D341Med (cell line): ENCODE results near the gene HNF1B.

Source experiments
- DNase-seq: peaks from one replicate; pipeline ENCODE4 v3.0.0; 2012; ENCODE audit warnings: low spot score

Gene HNF1B

GRCh38 chr17:37735165-37735564, 9.7 kb downstream of the HNF1B start:
- no peak for DNase-seq

GRCh38 chr17:37732316-37732715, 12.5 kb downstream of the HNF1B start:
- DNase-seq, result no peak

DNA sequence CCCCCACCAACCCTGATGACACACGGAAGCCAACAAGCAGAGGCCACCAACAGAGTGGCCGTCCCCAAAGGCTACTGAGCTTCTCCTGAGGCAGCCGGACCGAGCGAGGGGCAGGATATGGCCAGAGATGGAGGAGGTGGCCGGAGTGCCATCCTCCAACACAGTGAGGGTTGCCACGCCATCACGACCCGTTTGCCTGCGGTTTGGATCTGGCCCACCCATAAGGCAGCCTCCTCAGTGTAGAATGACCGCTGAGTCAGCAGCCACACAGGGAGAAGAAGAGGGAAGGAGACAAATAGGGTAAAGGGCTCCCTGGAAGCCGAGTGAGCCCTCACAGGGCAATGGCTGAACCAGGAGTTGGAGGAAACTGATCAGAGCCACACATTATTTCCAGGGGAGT, 13.8 kb downstream of the HNF1B start:
- DNase-seq, result no peak

DNA sequence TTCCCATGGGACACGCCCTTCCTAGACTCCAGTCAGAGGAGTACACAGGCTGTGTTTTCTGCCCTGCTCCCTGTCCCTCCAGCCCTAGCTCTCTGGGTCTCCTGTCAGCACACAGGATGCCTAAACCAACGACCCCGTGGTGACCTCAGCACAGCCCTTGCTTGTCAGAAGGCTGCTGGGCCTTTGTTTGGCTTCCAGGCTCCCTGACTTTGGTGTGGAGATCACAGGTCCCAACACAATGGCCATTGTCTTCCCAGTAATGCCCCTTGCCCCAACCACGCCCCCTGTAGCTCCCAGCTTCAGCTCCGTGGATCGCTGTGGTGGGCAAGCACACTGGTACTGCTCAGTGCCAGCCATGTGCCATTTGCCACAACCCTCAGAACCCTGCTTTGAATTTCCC, 15.0 kb downstream of the HNF1B start:
- no peak for DNase-seq

GRCh38 chr17:37726891-37727675, 17.8 kb downstream of the HNF1B start:
- no peak for DNase-seq

- DNase-seq, result no peak
Measured at GRCh38 chr17:37726248-37726647, 18.6 kb downstream of the HNF1B start.

DNA sequence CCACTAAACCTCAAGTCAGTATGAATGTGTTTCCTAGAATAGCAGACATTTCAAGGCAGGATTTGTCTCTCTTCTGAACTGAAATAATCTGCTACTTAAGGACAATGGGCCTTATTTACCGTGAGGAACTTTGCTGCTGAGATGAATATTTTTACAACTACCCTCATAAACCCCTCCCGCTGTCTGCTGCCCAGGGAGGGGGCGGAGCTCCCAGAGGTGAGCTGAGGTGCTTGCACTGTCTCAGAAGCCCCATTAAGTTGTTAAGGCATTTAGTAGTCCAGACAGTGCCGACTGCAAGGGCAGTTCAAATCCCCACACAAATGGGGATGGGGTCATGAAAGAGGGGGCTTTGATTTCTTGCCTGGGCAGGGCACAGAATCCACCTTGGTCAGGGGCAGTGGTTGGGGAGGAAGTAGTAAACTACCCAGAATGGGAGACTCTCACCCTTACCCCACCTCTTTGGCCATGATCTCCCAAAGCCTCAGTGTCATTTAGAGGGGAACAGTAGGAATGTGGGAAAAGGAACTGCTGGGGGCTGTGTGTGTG, 19.2 kb downstream of the HNF1B start:
- DNase-seq, result no peak

GRCh38 chr17:37725021-37725595, 19.8 kb downstream of the HNF1B start:
- DNase-seq, result no peak

DNA sequence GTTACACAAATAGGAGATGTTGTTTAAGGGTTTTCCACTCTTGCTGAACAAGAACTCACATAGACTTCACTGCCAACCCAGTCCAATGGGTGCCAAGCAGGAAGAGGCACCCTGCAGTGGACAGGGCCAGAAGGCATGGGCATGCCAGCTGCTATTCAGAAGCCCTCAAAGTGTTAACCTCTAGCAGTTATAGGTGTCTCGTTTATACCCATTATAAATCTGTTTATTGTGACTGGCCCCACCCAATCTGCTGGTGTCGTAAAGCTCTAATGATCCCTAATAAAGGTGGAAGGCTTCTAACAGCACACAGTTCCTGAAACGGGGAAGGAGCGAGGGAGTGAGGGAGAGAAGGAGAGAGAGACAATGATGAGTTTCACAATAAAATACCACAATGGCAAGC, 23.9 kb downstream of the HNF1B start:
- no peak for DNase-seq

DNA sequence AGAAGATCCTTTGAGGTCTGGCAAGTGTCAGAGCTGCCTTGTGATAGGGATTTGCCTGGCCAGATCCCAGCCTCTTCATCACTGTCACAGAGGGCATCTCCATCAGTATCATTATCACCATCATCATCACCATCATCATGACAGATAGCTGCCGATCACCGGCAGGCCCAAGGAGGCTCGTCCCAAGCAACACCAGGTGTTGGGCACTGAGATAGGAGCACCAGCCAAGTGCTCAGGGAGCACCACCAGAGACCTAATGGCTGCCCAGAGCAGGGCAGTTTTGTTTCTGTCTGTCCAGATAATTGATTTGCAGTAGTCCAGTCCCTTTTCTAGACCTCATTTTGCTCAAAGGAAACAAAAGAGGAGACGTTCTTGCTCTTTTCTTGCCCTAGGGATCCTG, 25.0 kb downstream of the HNF1B start:
- no peak for DNase-seq

DNA sequence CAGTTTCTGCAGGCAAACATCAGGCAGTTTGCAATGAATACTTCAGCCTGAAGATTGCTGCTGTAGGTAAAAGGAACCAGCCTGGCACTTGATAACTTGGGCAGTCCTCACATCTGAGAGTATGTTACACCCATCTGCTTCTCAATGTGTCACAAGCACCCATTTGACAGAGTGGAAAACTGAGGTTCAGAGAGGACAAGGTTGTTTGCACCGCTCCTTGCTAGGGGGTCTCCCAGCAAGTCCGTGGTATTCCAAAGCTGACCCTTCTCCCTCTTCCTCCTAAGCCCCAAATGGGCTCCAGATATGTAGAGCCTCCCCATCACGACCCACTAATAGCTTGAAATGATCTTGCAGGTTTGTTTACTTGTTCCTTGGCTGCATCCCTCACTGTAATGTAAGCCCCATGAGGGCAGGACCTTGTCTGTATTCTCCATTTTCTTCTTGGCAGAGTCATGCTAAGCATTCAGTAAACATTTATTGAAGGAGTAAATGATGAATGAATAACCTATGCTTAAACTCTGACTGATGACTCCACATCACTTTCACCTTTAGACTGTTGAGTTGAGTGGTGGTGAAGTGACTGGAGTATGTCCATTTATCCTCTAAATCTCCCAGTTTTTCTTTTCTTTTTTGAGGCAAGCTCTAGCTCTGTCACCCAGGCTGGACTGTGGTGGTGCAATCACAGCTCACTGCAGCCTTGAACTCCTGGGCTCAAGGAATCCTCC, 26.4 kb downstream of the HNF1B start:
- no peak for DNase-seq

DNA sequence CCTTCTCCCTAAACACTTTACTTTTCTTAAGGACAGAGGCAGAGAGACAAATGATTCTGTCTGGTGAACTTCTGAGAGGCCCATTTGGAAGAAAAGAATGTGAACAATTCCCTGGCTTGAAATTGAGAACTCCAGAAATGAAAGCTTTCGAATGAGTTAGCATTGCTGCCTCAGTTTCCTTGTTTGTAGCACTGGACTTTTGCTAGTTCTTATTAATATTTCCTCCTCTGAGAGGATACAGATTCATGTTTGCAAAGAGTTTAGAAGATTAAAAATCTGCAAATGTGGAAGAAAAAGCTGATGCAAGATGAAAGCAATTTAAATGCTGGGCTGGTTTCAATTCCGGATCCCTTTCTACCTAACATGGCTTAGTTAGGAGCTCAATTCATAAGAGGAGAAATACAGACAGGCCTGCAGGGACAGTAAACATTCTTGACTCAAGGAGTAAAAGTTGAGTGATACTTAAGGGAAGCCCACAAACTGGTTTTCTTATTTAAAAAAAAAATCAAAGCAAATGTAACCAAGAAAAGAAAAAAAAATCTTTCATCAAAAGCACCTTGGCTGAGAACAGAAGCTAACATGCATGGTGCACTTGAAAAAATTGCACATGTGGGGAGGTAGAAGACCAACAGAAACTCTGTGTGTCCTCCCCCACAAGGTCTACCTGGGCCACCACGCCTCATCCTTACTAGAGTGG, 27.1 kb downstream of the HNF1B start:
- DNase-seq, result no peak

- DNase-seq, result no peak
Measured at GRCh38 chr17:37714897-37715296, 30.0 kb downstream of the HNF1B start.

GRCh38 chr17:37713624-37714023, 31.2 kb downstream of the HNF1B start:
- no peak for DNase-seq

DNA sequence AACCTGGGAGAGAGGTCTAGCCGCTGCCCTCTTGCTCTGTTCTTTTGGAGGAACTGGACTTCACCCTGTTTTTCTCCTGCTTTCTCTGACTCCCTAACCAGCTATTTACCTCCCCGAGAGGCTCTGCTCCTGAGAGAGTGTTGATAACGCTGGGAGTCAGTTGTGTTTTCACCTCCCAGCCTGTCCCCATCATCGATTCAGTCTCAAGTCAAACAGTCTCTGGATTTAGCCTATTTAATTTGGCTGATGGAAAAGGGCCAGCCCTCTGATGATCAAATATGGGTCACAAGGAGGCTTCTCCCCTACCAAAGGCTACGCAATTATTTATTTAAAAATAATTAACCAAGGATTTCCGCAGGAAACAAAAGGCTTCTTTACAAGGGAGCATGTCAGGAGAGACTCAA, 31.8 kb downstream of the HNF1B start:
- DNase-seq, result no peak

GRCh38 chr17:37711113-37711512, 33.7 kb downstream of the HNF1B start:
- no peak for DNase-seq

- DNase-seq, result no peak
Measured at GRCh38 chr17:37710344-37710886, 34.4 kb downstream of the HNF1B start.

DNA sequence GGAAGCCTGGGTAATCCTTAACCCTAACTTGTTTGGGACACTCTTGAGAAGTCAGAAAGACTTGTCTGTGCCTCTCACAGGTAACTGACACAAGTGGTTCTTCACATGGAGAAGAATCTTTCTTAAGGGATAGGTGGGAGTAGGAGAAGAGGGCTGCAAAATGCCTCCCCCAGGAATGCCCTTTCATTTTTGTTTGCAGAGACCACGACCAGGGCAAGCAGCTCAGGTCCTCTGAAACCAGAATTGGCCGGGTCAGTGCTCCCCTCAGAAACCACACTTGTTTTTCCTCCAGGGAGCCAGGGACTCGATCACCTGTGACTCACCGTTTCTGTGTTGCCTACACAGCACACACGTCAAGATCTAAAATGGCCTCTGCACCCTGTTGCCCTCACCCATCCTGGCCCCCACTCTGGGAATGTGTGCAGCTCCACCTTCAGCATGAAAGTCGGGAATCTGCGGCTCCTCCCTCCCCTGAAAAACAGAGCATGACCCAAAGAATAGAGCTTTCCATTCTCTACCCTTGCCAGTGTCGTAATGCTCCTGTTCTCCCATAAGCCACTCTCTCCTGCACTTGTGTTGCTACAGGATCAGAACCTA, 36.1 kb downstream of the HNF1B start:
- DNase-seq, result no peak

- DNase-seq, result no peak
Measured at GRCh38 chr17:37708008-37708615, 36.7 kb downstream of the HNF1B start.

- DNase-seq, result no peak
Measured at GRCh38 chr17:37706446-37706845, 38.4 kb downstream of the HNF1B start.

DNA sequence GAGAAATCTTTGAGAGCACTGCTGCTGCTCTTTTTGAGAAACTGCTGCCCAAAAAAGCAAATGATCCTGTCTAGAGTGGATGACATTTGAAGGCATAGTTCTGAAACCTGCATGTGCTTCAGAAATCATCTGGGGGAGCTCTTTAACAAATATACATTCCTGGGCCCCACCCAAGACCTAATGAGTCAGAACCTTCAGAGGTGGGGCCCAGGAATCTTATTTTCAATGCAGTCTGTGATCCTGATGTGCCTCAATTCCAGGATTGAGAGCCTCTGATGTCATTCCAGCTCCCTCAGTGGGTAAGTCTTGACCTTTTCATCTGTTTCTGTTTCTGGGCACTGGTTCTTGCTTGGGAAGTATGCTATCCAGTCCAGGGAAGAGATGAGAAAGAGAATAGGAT, 42.3 kb downstream of the HNF1B start:
- no peak for DNase-seq
